ENCODE results near the gene SFXN3.

Gene SFXN3

DNA sequence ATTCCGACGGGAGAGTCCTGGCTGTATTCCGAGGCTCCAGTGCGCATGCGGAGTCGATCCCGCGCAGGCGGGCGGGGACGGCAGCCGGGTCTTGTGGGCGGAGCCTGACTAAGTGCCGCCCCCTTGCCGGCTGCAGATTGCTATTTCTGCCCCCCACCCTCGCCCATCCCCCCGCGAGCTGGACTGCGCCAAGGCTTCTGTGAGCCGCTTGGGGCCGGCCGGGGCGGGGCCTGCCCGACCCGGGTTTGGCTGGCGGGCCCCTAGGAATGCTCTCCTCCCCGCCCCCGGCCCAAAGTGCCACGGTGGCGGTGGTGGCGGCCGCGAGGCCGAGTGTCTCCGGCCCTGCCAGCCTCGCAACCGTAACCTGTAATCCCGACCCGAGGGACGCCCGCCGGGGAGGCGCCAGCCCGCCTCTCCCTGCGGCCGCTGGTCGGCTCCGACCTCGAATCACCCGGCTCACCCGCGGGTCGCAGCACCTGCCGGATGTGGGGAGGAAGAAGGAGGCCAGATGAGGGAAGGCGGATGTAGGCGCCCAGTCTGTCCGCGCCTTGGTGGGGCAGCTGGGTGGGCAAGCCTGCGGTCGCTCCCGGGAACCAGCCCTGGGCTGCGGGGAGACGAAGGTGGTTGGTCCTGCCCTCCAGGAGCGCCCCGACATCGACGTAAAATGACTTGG, 30.1 kb downstream of the SFXN3 start:
- peak; percentile 91 for DNase-seq

DNA sequence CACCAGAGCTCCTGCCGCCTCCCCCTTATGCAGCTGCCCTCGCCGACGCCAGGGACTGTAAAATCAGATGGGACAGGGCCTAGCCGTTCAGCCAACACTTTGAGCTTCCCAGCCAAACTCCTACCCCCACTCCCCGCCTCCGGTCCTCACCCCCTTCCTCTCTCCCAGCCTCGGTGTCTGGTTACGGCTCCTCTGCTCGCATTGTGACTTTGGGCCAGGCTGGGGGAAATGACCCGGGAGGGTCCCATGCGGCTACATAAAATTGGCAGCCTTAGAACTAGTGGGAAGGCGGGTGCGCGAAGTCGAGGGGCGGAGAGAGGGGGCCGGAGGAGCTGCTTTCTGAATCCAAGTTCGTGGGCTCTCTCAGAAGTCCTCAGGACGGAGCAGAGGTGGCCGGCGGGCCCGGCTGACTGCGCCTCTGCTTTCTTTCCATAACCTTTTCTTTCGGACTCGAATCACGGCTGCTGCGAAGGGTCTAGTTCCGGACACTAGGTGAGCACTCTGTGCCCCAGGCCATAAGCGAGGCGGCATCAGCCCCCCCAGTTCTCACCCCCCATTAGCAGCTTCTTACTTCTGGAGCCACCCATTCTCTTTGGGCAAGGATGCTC, 30.7 kb downstream of the SFXN3 start, which contains the start of gene KAZALD1:
Gene KAZALD1 (plus strand): TSS at position 366 of the 608 bp plus-strand sequence. CDS start 604 bp downstream, outside the sequence.
- DNase-seq: no peak

DNA sequence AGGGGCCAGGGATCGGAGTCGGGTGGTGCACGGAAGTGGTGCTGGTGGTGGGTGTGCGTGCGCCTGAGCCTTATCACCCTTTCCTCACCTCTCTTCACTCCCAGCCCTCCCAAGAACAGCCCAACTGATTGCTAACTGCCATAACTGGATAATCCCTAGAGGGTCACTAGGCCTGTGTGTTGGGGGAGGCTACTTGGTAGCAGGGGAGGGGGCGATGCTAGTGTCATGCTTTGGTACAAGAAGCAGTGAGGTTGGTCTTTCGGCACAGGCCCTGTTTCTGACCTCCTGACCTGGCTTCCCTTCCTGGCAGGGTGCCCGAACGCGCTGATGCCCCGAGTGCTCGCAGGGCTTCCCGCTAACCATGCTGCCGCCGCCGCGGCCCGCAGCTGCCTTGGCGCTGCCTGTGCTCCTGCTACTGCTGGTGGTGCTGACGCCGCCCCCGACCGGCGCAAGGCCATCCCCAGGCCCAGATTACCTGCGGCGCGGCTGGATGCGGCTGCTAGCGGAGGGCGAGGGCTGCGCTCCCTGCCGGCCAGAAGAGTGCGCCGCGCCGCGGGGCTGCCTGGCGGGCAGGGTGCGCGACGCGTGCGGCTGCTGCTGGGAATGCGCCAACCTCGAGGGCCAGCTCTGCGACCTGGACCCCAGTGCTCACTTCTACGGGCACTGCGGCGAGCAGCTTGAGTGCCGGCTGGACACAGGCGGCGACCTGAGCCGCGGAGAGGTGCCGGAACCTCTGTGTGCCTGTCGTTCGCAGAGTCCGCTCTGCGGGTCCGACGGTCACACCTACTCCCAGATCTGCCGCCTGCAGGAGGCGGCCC, 31.4 kb downstream of the SFXN3 start:
- peak; percentile 54 for DNase-seq

DNA sequence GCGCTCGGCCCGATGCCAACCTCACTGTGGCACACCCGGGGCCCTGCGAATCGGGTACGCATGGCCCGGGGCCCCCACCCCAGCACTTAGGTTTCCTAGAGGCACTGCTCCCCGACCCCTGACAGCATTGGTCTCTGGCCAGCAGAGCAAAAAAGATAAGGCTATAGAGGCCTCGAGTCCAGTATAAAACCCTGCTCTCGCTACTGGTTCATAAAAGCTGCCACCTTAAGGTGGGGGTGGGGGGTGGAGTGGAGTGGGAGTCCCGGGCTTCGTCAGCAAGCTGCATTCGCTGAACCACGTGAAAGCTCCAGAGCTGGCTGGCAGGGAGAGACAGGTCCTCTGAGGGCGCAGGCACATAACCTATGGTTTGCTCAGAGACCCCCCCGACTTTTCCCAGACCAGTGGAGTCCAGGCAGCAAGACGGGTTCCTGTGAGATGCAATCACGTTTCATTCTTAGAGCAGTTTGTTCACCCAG, 32.1 kb downstream of the SFXN3 start:
- DNase-seq: no peak

DNA sequence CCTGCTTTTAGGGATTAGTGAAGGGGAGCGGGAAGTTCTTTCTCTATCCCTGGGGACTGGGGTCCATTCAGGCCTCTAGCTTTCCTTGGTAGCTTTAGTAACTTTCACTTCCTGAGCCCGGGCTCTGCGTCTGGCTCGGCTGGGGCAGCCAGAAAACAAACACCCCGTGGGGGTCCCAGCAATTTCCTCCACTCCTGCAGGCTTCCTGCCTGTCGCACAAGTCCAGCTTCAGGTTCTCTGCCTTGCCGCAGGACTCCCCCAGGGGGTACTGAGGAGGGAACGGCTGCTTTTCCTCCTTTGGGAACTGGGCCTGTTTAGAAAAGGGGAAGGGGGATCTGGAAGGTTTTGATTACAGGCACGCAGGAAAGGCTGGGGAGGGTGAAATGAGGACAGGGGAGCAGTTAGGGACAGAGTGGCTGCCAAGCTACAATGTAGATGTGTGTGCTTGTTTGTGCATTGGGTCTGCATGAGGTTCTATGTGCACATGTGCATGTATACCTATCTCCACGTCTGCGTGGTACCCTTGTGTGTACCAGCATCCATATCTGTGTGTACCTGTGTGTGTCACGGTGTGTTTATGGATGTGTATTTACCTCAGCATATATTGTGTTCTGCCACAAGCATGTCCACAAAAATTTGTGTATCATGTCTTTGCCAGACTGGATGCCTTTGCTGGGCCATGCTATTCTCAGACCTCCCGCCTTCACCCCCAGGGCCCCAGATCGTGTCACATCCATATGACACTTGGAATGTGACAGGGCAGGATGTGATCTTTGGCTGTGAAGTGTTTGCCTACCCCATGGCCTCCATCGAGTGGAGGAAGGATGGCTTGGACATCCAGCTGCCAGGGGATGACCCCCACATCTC, 32.7 kb downstream of the SFXN3 start:
- DNase-seq: no peak

DNA sequence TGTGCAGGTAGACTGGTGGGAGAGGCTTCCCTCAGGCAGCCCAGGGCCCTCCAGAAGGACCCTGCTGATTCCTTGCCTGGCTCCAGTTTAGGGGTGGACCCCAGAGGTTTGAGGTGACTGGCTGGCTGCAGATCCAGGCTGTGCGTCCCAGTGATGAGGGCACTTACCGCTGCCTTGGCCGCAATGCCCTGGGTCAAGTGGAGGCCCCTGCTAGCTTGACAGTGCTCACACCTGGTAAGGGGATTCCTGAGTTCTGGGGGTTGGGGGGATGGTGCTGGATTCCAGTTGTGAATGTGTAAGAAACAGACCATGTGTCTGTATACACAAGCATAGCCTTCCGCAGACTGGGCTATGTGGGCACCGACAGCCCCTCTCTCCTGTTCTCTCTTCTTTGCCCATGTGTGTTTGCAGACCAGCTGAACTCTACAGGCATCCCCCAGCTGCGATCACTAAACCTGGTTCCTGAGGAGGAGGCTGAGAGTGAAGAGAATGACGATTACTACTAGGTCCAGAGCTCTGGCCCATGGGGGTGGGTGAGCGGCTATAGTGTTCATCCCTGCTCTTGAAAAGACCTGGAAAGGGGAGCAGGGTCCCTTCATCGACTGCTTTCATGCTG, 33.5 kb downstream of the SFXN3 start:
- DNase-seq: no peak

DNA sequence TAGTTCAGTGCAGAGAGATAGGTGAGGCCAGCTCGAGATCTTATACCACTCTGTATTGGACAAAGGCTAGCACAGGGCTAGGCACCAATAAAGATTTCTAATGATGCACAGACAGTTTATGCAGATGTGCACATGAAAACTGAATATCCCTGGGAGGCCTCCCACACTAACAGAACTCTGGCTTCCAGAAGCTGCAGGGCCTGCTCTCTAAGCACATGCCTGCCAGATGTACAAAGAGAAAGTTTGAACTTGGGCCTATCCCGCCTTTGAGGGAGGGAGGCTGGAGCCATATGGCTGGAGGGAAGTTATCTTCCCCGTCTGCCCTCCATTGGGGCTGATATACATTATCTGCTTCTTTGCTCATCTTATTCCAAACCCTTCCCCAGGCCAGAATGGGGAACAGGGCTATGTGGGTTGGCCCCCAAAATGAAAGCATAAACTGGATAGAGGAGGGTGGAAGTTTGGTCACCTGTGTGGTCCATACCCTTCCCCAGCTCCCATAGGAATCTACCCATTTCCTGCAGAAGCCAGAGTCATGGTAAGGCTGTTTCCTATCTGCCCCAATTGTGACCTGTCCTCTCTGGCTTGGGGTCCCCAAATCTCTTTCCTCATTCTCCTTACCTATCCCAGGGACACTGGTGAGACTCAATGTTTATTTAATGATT, 34.6 kb downstream of the SFXN3 start:
- no peak for DNase-seq

DNA sequence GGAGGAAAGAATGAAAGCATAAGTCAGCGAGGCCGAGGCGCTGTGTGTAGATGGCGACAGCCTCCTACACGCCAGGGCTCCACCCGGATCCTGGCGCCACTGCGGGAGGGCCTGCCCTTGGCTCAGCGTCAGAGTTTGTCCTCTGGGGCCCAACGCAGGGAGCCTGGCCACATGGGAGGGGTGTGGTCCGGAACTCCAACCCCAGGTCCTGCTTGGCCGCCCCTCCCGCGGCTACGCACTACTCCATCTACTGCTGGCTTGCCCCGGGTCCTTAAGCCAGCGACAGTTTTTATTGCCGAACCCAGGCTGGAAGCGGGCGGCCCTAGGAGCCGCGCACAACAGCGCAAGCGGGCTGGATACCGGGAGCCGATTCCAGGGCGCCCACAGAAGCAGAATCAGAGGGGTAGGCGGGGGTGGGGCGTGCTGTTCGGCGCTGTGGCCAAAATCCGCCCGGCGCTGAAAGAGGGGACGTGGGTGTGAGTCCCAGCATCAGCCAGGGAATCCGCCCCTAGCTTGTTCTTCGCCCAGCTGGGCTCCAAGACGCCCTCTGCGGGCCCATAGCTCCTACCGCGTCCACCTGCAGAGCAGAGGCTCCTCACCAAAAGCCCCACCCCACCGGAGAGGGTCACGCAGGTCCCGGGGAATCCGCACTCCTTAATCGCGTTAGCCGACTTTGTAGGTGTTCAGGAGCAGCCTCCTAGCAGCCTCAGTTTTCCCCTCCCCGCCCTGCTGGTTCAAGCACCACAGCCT, 35.3 kb downstream of the SFXN3 start:
- DNase-seq: peak; percentile 40

DNA sequence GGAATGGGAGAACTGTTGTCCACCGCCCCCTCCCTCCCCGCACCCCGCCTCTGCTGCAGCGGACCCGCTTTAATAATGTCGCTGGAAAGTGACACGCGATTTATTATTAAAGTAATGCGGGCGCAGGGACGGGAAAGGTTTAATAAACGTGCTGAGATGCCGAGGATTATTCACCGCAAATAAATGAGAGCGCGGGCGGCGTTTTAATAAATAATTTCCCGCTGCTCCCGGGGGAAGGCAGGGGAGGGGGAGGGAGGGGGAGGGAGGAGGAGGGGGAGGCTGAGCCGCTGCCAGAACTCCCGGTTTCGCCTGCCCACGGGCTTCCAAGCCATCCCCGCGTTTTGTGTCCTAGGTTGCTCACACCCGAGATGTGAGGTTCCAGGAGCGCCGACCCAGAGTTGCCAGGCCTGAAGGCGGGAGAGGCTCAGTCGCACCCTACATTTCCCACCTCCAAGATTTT, 35.9 kb downstream of the SFXN3 start:
- DNase-seq: no peak

DNA sequence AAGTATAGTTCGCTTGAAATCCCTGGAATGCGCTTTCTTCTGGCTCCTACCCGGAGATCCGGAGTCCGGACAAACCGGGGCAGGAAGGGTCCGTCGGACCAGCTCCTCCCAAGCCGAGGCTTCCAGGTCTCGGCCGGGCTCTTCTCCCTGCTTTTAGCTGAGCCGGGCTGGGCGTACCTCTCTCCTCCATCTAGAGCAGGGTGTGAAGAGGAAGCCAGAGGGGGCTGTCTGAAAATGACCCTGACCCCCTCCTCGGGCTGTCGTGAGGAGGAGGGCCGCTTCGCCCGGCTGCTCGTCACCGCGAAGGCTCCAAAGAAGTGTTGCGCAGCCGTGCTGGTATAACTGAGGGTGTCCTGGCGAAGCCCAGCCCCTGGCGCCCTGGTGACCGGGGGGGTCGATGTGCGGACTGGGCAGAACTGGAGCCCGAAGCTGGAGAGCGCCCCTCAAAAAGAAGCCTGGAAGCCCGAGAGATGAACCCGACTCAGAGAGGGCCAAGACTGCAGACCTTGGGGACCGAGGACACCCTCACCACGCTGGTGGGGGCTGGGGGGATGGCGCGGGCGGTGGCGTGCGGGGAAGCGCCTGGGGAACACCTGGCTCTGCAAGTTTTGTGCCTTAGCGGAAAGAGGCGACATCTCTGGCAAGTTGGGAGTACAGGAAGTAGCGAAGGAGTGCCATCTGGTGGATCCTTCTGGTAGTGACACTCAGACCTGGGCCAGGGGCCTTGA, 36.5 kb downstream of the SFXN3 start:
- DNase-seq: peak; percentile 85

DNA sequence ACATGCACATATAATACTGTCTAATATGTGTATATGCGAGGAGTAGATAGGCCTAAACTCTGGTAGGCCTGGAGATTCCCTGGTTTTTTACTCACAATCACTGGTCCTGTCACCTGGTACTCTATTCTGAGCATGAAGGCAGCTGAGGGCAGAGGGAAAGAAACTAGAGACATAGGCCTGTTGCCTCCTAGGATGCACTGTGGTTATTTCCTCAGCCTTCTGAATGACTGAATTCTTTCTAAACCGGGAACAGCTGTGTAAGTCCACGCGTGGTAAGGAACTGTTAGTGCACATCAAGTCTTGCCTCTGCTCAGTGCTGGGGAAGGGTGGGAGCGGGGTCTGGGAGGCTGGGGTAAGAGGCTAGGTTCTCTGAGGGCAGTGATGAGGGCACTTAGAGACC, 38.4 kb downstream of the SFXN3 start:
- DNase-seq: no peak

DNA sequence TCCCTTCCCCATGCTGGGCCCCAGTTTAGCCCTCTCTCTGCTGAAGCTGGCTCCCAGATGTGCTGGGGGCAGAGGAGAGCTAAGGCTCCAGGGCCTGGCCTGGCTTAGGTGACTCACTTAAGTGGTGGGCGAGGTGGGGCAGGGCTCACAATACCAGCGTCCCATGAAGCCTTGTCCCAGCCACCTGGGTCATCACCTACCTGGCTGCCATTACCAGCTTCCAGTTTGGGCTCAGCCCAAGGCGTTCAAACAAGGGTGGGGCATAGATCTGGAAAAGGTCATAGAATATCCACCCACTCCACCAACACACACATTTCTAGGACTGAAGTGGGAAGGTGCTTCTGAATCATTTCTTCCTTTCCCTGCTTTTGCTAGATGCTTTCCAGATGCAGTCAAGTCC, 39.1 kb downstream of the SFXN3 start:
- DNase-seq: no peak

DNA sequence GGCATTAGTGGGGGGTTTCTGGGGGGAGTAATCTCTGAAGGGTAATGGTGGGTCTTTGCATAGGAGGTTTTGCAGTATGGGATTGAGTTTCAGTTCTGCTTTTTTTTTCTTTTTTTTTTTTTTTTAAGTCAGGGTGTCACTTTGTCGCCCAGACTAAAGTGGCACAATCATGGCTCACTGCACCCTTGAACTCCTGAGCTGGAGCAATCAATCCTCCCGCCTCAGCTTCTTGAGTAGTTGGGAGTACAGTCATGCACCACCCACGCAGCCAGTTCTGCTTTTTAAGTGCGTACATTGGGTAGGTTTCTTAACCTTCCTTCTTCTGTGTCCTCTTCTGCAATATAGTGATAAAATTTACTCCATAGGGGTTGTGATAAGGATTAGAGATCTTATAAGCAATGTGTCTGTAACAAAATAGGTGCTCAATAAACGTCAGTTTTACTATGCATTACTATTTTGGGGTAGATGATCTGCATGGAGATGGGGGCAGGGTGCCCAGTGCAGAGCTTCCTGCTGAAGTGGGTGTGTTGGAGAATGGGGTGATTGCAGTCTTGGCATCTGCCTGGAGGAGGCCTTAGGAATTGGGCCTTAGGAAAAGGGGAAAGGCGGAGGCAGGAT, 40.3 kb downstream of the SFXN3 start:
- DNase-seq: peak; percentile 43

DNA sequence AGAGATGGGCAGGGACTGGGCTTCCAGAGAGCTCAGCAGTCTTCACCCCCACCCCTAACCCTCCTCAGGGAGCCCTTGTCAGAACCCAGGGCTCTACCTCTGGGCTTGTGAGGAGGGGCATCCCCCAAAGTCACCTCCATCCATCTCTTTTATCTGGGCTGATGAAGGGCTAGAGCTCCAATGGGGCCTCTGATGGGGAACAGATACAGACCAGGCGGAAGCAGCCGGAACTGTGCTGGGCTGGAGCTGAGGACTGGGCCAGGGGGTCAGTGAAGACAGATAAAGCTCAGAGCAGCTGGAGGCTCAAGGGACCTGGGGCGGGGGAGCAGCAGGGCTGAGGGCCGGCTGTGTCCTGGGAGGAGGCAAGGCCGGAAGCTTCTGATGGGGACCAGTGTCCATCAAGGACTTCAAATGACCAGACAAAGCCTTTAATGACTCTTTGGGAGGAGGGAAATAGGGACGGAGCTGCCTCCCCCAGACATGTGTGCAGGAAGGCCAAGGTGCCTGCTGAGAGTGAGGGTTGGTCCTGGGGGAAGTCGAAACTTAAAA, 40.9 kb downstream of the SFXN3 start:
- DNase-seq: no peak

DNA sequence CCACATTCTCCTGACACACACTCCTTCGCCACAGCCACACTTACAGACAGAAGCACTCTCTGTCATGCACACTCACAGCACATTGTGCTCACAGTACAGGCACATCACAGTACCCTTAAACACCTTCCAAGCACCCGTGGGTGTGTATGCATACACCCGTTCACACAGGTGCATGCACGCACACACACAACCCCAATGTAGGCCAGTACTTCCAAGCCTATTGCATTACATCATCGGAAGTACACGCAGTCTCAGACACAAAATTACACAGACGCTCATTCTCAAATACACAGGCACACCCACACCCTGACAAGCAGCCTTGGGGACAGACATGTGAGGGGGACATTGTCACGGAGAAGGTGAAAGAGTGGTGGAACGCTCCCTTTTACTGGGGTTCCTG, 41.9 kb downstream of the SFXN3 start:
- no peak for DNase-seq

DNA sequence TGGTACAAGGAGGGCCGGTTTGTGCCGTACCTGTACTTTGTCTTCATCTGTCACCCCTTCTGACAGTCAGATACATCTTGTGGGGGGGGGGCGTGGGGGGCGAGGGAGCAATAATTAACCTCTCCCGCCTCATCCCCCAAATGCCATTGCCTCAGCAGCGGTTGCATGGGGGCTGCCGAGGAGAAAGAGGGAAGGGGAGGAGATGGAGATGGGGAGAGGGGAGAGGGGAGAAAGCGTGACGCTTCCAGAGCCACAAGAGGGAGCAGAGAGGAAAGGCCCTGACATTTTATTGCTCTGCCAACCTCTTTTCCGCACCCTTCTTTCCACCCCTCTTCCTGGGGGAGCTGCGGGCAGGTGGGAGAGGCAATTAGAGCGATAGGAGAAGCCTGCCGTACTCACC, 42.6 kb downstream of the SFXN3 start:
- no peak for DNase-seq

DNA sequence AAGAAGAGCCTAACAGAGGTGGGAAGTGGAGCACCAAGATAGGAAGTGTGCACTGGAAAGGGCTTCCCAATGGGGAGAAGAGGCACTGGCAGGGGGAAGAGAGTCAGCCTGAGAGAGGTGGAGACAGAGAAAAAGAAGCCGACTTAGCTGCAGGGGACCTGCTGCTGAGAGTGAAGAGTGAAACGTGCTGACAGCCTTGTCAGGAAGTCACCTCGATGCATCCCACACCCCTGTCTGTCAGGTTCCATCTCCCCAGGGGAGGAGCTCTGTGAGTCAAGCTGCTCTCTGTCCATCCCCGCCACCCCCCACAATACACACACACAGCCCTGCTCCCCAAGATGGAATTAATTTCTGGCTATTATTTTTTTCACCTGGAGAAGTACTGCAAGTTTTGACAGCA, 44.7 kb downstream of the SFXN3 start:
- DNase-seq: no peak

DNA sequence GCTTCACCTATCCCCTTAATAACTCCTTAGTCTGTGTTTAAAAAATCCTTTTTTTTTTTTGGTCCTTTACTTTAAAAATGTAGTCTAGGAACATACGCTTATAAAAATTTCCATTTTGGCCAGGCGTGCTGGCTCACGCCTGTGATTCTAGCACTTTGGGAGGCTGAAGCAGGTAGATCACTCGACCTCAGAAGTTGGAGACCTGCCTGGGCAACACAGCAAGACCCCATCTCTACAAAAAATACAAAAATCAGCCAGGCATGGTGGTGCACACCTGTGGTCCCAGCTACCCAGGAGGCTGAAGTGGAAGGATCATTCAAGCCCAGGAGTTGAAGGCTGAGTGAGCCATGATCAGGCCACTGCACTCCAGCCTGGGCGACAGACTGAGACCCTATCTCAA, 45.6 kb downstream of the SFXN3 start:
- DNase-seq: no peak

DNA sequence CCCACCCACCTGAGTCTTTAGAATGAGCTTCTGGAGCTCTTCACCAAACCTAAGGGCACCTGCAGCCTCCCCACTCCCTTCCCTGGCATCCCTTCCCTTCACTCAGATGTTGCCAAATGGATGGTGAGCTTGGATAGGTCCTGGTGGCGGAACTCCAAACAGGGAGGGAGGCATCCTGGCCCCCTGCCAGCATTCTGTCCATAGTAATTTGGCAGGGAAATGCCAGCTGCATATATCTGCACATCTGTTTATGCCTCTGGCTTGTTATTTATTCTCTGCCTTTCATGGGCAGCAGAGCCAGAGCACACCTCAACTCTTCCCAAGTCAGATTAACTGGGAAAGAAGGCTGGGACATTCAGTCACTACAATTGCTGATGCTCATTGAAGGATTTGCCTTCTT, 48.8 kb downstream of the SFXN3 start:
- DNase-seq: no peak

All from stimulated activated CD4-positive, alpha-beta T cell treated with anti-CD3 and anti-CD28 coated beads, Interleukin-4, amount 100 ng/mL, for 24 hours (primary cell).